Sigmoid colon (tissue), 4 donors: ENCODE data around the gene ANO1.

Experiments
- EP300 ChIP-seq, 4 donors: sonication (generic); formaldehyde crosslinking; IDR thresholded peaks; one replicate each; pipeline ENCODE4 v1.6.1; 2017; ENCODE audit warnings: antibody characterized with exemption in 4 of 4
- POLR2A ChIP-seq, 2 donors: fragments of 450-650 bp; IDR thresholded peaks; one replicate each; pipeline ENCODE4 v1.6.1; 2016; ENCODE audit warnings: antibody characterized with exemption in 2 of 2, mild to moderate bottlenecking in 2 of 2, moderate library complexity in 2 of 2
- POLR2AphosphoS5 ChIP-seq, 4 donors: sonication (generic); formaldehyde crosslinking; IDR thresholded peaks; one replicate each; pipeline ENCODE4 v1.6.1; 2017; ENCODE audit warnings: antibody characterized with exemption in 4 of 4
- TF ChIP-seq, protein P1 (sequence below), 4 experiments: fragments of 450-650 bp in 3 of 4; fragments of 200-600 bp in 1 of 4; IDR thresholded peaks; one replicate each; pipeline ENCODE4 v1.5.1; 2016 to 2019; ENCODE audit warnings: antibody characterized with exemption in 4 of 4, mild to moderate bottlenecking in 3 of 4, moderate library complexity in 2 of 4

DNA sequence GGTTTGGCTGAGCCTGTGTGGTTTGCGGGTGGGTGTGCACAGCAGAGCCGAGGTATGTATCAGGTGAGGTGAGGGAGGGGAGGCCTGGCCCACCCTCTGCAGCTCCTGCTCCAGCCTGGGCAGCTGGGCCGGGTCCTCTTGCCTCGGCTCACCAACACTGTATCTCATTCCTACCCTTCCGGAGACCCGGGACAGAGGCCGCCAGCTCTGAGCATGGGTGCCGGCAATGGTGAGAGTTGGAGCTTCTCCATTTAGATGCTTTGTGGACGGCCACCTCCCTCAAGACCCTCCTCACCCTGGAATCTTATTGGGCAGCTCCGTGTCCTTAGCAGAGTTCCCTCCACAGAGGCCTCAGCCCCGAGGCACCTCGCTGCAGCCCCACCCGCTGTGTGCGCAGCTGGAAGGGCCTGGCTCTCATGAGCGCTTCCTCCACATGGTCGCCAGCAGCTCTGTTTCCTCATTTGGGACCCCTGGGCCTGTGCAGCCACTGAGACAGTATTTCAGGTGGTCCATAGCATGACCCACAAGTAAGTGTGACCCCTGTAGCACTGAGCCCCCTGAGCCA, 55.7 kb downstream of the ANO1 start:
- TF ChIP-seq, protein P1, sequence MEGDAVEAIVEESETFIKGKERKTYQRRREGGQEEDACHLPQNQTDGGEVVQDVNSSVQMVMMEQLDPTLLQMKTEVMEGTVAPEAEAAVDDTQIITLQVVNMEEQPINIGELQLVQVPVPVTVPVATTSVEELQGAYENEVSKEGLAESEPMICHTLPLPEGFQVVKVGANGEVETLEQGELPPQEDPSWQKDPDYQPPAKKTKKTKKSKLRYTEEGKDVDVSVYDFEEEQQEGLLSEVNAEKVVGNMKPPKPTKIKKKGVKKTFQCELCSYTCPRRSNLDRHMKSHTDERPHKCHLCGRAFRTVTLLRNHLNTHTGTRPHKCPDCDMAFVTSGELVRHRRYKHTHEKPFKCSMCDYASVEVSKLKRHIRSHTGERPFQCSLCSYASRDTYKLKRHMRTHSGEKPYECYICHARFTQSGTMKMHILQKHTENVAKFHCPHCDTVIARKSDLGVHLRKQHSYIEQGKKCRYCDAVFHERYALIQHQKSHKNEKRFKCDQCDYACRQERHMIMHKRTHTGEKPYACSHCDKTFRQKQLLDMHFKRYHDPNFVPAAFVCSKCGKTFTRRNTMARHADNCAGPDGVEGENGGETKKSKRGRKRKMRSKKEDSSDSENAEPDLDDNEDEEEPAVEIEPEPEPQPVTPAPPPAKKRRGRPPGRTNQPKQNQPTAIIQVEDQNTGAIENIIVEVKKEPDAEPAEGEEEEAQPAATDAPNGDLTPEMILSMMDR (IDR thresholded peaks at IDR 0.05): no peak
- TF ChIP-seq POLR2AphosphoS5 (IDR thresholded peaks at IDR 0.05) (no peak), POLR2A (IDR thresholded peaks at IDR 0.05) (no peak), EP300 (IDR thresholded peaks at IDR 0.05) (no peak)
